Measurements from ENCODE around the gene TRAPPC11. TPM values are rescaled to one million over a fixed set of nuclear protein-coding genes. Genes with fewer than 3 reads are reported as not detected.

TRAPPC11 gene
- total and polyA plus RNA-seq, 9 of the 15 experiments (the other 6 are each of a cell fraction or from before 2014, with no cell fraction given) = 11.6 to 49.0 (median 28.7) TPM

DNA sequence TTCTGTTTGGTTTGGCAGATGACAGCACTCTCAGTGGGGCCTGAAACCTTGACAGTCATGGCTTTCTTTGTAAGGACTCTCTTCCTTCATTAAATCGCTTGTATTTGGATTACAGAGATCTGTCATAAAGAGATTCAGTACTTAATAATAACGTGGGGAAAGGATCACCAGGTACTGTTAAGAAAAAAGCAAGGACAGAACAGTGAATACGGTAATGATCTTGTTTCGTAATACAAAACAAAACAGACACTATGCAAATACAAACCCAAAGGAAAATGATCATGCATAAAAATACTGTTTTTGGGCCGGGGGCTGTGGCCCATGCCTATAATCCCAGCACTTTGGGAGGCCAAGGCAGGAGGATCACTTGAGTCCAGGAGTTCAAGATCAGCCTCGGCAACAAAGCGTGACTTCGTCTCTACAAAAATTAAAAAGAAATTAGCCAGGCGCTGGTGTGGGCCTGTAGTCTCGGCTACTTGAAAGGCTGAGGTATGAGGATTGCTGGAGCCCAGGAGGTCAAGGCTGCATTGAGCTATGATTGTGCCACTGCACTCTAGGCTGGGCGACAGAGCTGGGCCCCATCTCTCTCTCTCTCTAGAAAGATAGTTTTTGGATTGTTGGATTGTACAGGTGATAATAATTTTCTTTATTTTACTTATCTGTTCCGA is 64.6 kb downstream of the TRAPPC11 start:
- Histone ChIP-seq H4K20me1 (replicated peaks; ENCODE audit: control insufficient read depth, insufficient read depth, low read length) (no peaks in the 10 kb centered on the region), H3K4me3 (no peak overlapping the region), H3K9me1 (ENCODE audit: control insufficient read depth, insufficient read depth, low read length) (no peaks in the 10 kb centered on the region), H3K4me2 (ENCODE audit: insufficient read depth, low read length) (no peak overlapping the region), H3K79me2 (ENCODE audit: control insufficient read depth, insufficient read depth, low read length) (no peaks in the 10 kb centered on the region), H3K27me3 (ENCODE audit: control insufficient read depth in 2 of 2, insufficient read depth in 2 of 2, low read length in 2 of 2) (peaks cover 15 to 46% of the 10 kb centered on the region in 2 experiments; a peak in 4 of 5 replicates), H3K36me3 (ENCODE audit: control insufficient read depth, insufficient read depth, low read length) (no peaks in the 10 kb centered on the region), H2AFZ (ENCODE audit: low read depth, low read length) (no peak overlapping the region), H3K9ac (ENCODE audit: insufficient read depth in 1 of 2, low read depth in 2 of 2, low read length in 2 of 2) (no peak overlapping the region), H3K9me3 (replicated peaks; ENCODE audit: control insufficient read depth, insufficient read depth, low read depth, low read length) (no peaks in the 10 kb centered on the region), H3K4me1 (replicated peaks in 1 of 2; ENCODE audit: control insufficient read depth in 2 of 2, insufficient read depth in 2 of 2, low read length in 2 of 2) (peaks cover 0 to 9% of the 10 kb centered on the region in 2 experiments; a peak in 2 of 5 replicates), H3K27ac (ENCODE audit: extremely low read depth, low read depth, low read length) (no peak overlapping the region)
- no peak for TF ChIP-seq SETDB1 (IDR thresholded peaks at IDR 0.05; ENCODE audit: low read length)
- TF ChIP-seq, protein P1, sequence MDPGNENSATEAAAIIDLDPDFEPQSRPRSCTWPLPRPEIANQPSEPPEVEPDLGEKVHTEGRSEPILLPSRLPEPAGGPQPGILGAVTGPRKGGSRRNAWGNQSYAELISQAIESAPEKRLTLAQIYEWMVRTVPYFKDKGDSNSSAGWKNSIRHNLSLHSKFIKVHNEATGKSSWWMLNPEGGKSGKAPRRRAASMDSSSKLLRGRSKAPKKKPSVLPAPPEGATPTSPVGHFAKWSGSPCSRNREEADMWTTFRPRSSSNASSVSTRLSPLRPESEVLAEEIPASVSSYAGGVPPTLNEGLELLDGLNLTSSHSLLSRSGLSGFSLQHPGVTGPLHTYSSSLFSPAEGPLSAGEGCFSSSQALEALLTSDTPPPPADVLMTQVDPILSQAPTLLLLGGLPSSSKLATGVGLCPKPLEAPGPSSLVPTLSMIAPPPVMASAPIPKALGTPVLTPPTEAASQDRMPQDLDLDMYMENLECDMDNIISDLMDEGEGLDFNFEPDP (CRISPR knock-in tag; IDR thresholded peaks at IDR 0.05) = no peak
- TF ChIP-seq, protein P2, sequence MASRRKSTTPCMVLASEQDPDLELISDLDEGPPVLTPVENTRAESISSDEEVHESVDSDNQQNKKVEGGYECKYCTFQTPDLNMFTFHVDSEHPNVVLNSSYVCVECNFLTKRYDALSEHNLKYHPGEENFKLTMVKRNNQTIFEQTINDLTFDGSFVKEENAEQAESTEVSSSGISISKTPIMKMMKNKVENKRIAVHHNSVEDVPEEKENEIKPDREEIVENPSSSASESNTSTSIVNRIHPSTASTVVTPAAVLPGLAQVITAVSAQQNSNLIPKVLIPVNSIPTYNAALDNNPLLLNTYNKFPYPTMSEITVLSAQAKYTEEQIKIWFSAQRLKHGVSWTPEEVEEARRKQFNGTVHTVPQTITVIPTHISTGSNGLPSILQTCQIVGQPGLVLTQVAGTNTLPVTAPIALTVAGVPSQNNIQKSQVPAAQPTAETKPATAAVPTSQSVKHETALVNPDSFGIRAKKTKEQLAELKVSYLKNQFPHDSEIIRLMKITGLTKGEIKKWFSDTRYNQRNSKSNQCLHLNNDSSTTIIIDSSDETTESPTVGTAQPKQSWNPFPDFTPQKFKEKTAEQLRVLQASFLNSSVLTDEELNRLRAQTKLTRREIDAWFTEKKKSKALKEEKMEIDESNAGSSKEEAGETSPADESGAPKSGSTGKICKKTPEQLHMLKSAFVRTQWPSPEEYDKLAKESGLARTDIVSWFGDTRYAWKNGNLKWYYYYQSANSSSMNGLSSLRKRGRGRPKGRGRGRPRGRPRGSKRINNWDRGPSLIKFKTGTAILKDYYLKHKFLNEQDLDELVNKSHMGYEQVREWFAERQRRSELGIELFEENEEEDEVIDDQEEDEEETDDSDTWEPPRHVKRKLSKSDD (conservative IDR thresholded peaks at IDR 0.05; ENCODE audit: low read length) = no peak
- no peak for TF ChIP-seq SMAD3 (CRISPR knock-in tag; conservative IDR thresholded peaks at IDR 0.05)
- no peak for TF ChIP-seq OTX1 (CRISPR knock-in tag; IDR thresholded peaks at IDR 0.05)
- TF ChIP-seq SMARCA4 (IDR thresholded peaks at IDR 0.05) = no peak
- TF ChIP-seq TAF15 (IDR thresholded peaks at IDR 0.05; ENCODE audit: low read depth, low read length) = no peak
- CTCF ChIA-PET (ENCODE audit: low intra/inter-chr PET ratio) = no interaction called here
- FAIRE-seq = no peak
- POLR2A ChIA-PET = no interaction called here
- BruUV-seq (replicated peaks) = no TSS peak
- 13% methylated on average over 12 of the region's 12 CpGs for WGBS (ENCODE audit: insufficient coverage, low coverage, missing lambda C conversion rate)
- no peak for DNase-seq (ENCODE audit: extremely low read depth in 1 of 4, low spot score in 3 of 4)
- intact Hi-C loops (cut with micrococcal nuclease) = no loop called here
- in situ Hi-C loops (cut with MboI) = no loop called here
- ATAC-seq = no peak
